Dendritic cell treated with granulocyte-macrophage colony-stimulating factor and Interleukin-4, amounts not matched to agents 40 ng/mL and 50 ng/mL, for 4 days (primary cell): ENCODE measurements around the gene TRABD2B.

ENCODE experiments used
- H3K27ac Mint-ChIP-seq: one replicate; pipeline ENCODE4 v1.8.0; 2022; ENCODE audit warnings: mild to moderate bottlenecking, mixed read lengths
- H3K27me3 Mint-ChIP-seq: one replicate; pipeline ENCODE4 v1.8.0; 2022; ENCODE audit warnings: mild to moderate bottlenecking, mixed read lengths
- H3K36me3 Mint-ChIP-seq: one replicate; pipeline ENCODE4 v1.8.0; 2022; ENCODE audit warnings: low read depth, mixed read lengths
- H3K4me1 Mint-ChIP-seq: one replicate; pipeline ENCODE4 v1.8.0; 2022; ENCODE audit warnings: low read depth, mixed read lengths
- H3K4me3 Mint-ChIP-seq: one replicate; pipeline ENCODE4 v1.8.0; 2022; ENCODE audit warnings: mild to moderate bottlenecking, moderate library complexity, mixed read lengths
- H3K9me3 Mint-ChIP-seq: one replicate; pipeline ENCODE4 v1.8.0; 2022; ENCODE audit warnings: mixed read lengths
- intact Hi-C: fragments of 100-400 bp; cut with micrococcal nuclease; formaldehyde crosslinking; loops from one replicate; pipeline ENCODE4 v1.15.0; 2022

The TRABD2B gene

GRCh38 chr1:47753808-47754207 is 243.4 kb downstream of the TRABD2B start:
- no peaks in the 10 kb centered on the region for H3K36me3 Mint-ChIP-seq
- H3K27me3 Mint-ChIP-seq, result peaks cover 5% of the 10 kb centered on the region
- intact Hi-C loops, result no loop called here
- H3K27ac Mint-ChIP-seq, result no peak overlapping the region
- no peaks in the 10 kb centered on the region for H3K4me1 Mint-ChIP-seq
- H3K9me3 Mint-ChIP-seq, result no peaks in the 10 kb centered on the region
- H3K4me3 Mint-ChIP-seq, result no peak overlapping the region

GRCh38 chr1:47752559-47752958 is 244.6 kb downstream of the TRABD2B start:
- H3K4me1 Mint-ChIP-seq, result no peaks in the 10 kb centered on the region
- H3K36me3 Mint-ChIP-seq, result no peaks in the 10 kb centered on the region
- no peaks in the 10 kb centered on the region for H3K9me3 Mint-ChIP-seq
- intact Hi-C loops, result no loop called here
- H3K27ac Mint-ChIP-seq, result no peak overlapping the region
- no peak overlapping the region for H3K4me3 Mint-ChIP-seq
- peaks cover 5% of the 10 kb centered on the region for H3K27me3 Mint-ChIP-seq

GRCh38 chr1:47751996-47752451 is 245.2 kb downstream of the TRABD2B start:
- intact Hi-C loops, result no loop called here
- Mint-ChIP-seq H3K27ac (no peak overlapping the region), H3K4me1 (no peaks in the 10 kb centered on the region), H3K36me3 (no peaks in the 10 kb centered on the region), H3K27me3 (peaks cover 5% of the 10 kb centered on the region), H3K9me3 (no peaks in the 10 kb centered on the region), H3K4me3 (no peak overlapping the region)

GRCh38 chr1:47751193-47751592 is 246.0 kb downstream of the TRABD2B start:
- intact Hi-C loops, result no loop called here
- no peaks in the 10 kb centered on the region for H3K9me3 Mint-ChIP-seq
- H3K4me3 Mint-ChIP-seq, result no peak overlapping the region
- H3K27ac Mint-ChIP-seq, result no peak overlapping the region
- peaks cover 5% of the 10 kb centered on the region for H3K27me3 Mint-ChIP-seq
- no peaks in the 10 kb centered on the region for H3K36me3 Mint-ChIP-seq
- H3K4me1 Mint-ChIP-seq, result no peaks in the 10 kb centered on the region

- intact Hi-C loops, result no loop called here
- Mint-ChIP-seq H3K27me3 (peaks cover 6% of the 10 kb centered on the region), H3K27ac (no peak overlapping the region), H3K9me3 (peaks cover 11% of the 10 kb centered on the region), H3K4me3 (no peak overlapping the region), H3K36me3 (no peaks in the 10 kb centered on the region), H3K4me1 (no peaks in the 10 kb centered on the region)
Measured at GRCh38 chr1:47745715-47746609, 251.2 kb downstream of the TRABD2B start.

- Mint-ChIP-seq H3K36me3 (no peaks in the 10 kb centered on the region), H3K9me3 (peaks cover 11% of the 10 kb centered on the region), H3K27me3 (peaks cover 17% of the 10 kb centered on the region), H3K4me3 (no peak overlapping the region), H3K27ac (no peak overlapping the region), H3K4me1 (no peaks in the 10 kb centered on the region)
- intact Hi-C loops, result no loop called here
Measured at GRCh38 chr1:47742890-47743760, 254.1 kb downstream of the TRABD2B start.

GRCh38 chr1:47738560-47739182 is 258.5 kb downstream of the TRABD2B start:
- H3K4me1 Mint-ChIP-seq, result no peaks in the 10 kb centered on the region
- H3K27me3 Mint-ChIP-seq, result peaks cover 23% of the 10 kb centered on the region
- no peak overlapping the region for H3K27ac Mint-ChIP-seq
- peaks cover 11% of the 10 kb centered on the region for H3K9me3 Mint-ChIP-seq
- intact Hi-C loops, result no loop called here
- H3K36me3 Mint-ChIP-seq, result no peaks in the 10 kb centered on the region
- no peak overlapping the region for H3K4me3 Mint-ChIP-seq

- intact Hi-C loops, result no loop called here
- Mint-ChIP-seq H3K4me3 (no peak overlapping the region), H3K4me1 (no peaks in the 10 kb centered on the region), H3K27ac (no peak overlapping the region), H3K27me3 (peaks cover 21% of the 10 kb centered on the region), H3K36me3 (no peaks in the 10 kb centered on the region), H3K9me3 (no peaks in the 10 kb centered on the region)
Measured at GRCh38 chr1:47732489-47732888, 264.7 kb downstream of the TRABD2B start.

- H3K27me3 Mint-ChIP-seq, result peaks cover 24% of the 10 kb centered on the region
Measured at GRCh38 chr1:47731730-47732129, 265.5 kb downstream of the TRABD2B start.

GRCh38 chr1:47729685-47730084 is 267.5 kb downstream of the TRABD2B start:
- Mint-ChIP-seq H3K27me3 (peaks cover 37% of the 10 kb centered on the region), H3K4me3 (no peak overlapping the region), H3K27ac (no peak overlapping the region), H3K36me3 (no peaks in the 10 kb centered on the region), H3K9me3 (no peaks in the 10 kb centered on the region), H3K4me1 (peaks cover 7% of the 10 kb centered on the region)
- intact Hi-C loops, result no loop called here

More at GRCh38 chr1:47731730-47732129, 265.5 kb downstream of the TRABD2B start:
- intact Hi-C loops, result no loop called here
- H3K27ac Mint-ChIP-seq, result no peak overlapping the region
- H3K4me3 Mint-ChIP-seq, result no peak overlapping the region
- no peaks in the 10 kb centered on the region for H3K9me3 Mint-ChIP-seq
- H3K36me3 Mint-ChIP-seq, result no peaks in the 10 kb centered on the region
- H3K4me1 Mint-ChIP-seq, result no peaks in the 10 kb centered on the region

- no peak overlapping the region for H3K4me3 Mint-ChIP-seq
- H3K27me3 Mint-ChIP-seq, result peaks cover 48% of the 10 kb centered on the region
- intact Hi-C loops, result no loop called here
- no peaks in the 10 kb centered on the region for H3K9me3 Mint-ChIP-seq
- H3K4me1 Mint-ChIP-seq, result peaks cover 7% of the 10 kb centered on the region
- H3K27ac Mint-ChIP-seq, result no peak overlapping the region
- no peaks in the 10 kb centered on the region for H3K36me3 Mint-ChIP-seq
Measured at GRCh38 chr1:47727697-47728085, 269.5 kb downstream of the TRABD2B start.

GRCh38 chr1:47727051-47727696 is 270.0 kb downstream of the TRABD2B start:
- peaks cover 52% of the 10 kb centered on the region for H3K27me3 Mint-ChIP-seq
- H3K9me3 Mint-ChIP-seq, result no peaks in the 10 kb centered on the region
- H3K36me3 Mint-ChIP-seq, result no peaks in the 10 kb centered on the region
- intact Hi-C loops, result no loop called here
- no peak overlapping the region for H3K27ac Mint-ChIP-seq
- no peak overlapping the region for H3K4me3 Mint-ChIP-seq
- H3K4me1 Mint-ChIP-seq, result peaks cover 7% of the 10 kb centered on the region

- Mint-ChIP-seq H3K9me3 (no peaks in the 10 kb centered on the region), H3K4me3 (peak overlapping the region; percentile 30), H3K4me1 (peaks cover 7% of the 10 kb centered on the region), H3K27ac (no peak overlapping the region), H3K27me3 (peaks cover 58% of the 10 kb centered on the region), H3K36me3 (no peaks in the 10 kb centered on the region)
- intact Hi-C loops, result loop anchor here (1.0 kb wide), 1 partner anchor 338 kb away; no protein-coding TSS in a partner anchor
Measured at GRCh38 chr1:47725992-47726855, 271.0 kb downstream of the TRABD2B start.
